AML-193 (cell line): ENCODE measurements around the gene PLB1.

ENCODE experiments used
- DNase-seq, 2 experiments: peaks; one replicate each; lab custom pipeline; 2025; lab: John Stamatoyannopoulos, UW

The PLB1 gene

DNA sequence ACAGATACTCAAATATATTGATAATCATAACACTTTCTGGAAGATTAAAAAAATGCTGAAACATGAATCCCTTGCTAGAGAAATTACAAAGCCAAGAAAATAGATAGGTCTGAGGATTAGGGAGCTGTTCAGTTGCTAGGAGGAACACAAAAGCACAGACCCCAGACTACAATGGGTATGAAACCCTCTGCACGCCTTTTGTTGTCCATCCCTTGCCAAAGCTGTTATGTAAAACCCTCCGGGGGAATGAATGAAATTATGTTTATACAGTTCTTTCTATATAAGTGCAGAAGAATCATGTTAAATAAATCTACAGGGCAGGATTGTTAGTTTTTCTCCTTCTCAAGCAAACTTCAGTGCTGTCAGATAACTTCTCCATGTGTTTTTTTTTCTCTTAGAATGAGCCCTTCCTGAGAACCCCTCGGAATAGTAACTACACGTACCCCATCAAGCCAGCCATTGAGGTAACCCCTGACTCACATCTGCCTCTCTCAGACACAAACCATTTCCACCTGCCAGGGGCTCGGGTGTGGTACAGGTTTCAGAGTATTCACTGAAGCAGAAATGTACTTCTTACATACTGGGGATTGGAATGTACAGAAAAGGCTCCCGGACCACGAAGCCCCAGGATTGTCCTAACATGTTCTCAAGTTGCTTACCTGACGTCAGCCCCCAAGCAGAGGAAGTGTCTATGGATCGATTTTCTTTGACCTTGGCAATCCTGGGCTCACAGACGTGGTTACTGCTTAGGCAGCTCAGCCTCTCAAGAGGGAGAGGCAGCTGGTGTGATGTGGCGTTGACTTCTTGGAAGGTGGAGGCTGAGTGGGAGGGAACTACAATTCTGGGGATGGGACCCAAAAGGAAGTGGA, 118.0 kb downstream of the PLB1 start:
- no peak for DNase-seq

DNA sequence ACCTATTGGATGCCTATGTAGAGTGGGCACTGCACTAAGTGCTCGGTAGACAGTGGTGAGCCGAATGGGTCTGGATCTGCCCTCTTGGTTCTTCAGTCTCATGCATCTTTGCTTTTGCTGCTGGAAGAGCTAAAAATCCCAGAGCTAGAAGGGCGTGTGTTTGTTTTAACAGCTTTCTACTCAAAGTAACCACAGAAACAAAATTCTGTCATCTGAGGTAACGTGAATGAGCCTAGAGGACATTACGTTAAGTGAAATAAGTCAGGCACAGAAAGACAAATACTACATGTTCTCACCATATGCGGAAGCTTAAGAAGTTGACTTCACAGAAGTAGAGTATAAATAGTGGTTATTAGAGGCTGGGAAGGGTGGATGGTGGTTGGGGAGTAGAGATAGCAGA, 119.8 kb downstream of the PLB1 start:
- no peak for DNase-seq

GRCh38 chr2:28616396-28616999, 120.6 kb downstream of the PLB1 start:
- DNase-seq: no peak

DNA sequence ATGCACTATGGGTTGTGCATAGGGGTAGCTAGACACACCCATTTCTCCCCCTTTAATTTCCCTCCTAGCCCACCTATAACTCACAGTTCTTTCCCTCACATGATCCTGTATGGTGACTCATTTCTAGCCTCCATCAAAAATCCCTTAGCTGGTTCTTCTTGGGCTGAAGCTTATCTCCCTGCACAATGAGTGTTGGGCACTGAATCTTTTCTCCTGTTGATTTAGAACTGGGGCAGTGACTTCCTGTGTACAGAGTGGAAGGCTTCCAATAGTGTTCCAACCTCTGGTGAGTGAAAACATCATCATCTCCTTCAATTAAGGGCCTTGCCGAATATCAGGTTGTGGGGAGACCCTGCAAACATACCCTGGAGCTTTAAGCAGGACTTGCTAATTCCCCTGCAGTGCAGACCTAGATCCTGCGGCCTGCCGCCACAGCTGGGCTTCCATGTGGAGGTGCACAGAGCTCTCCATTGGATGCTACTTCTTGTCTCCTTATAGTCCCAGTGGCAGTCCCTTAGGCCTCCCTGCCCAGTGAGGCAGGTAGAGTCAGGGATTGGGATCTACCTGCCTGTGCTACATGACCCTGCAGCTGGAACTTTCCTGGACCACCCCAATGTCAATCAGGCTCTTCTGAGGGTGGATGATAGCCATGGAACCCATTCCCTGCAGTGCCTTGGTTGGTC, 121.8 kb downstream of the PLB1 start:
- no peak for DNase-seq

- no peak for DNase-seq
Measured at GRCh38 chr2:28618221-28619141, 122.6 kb downstream of the PLB1 start.

DNA sequence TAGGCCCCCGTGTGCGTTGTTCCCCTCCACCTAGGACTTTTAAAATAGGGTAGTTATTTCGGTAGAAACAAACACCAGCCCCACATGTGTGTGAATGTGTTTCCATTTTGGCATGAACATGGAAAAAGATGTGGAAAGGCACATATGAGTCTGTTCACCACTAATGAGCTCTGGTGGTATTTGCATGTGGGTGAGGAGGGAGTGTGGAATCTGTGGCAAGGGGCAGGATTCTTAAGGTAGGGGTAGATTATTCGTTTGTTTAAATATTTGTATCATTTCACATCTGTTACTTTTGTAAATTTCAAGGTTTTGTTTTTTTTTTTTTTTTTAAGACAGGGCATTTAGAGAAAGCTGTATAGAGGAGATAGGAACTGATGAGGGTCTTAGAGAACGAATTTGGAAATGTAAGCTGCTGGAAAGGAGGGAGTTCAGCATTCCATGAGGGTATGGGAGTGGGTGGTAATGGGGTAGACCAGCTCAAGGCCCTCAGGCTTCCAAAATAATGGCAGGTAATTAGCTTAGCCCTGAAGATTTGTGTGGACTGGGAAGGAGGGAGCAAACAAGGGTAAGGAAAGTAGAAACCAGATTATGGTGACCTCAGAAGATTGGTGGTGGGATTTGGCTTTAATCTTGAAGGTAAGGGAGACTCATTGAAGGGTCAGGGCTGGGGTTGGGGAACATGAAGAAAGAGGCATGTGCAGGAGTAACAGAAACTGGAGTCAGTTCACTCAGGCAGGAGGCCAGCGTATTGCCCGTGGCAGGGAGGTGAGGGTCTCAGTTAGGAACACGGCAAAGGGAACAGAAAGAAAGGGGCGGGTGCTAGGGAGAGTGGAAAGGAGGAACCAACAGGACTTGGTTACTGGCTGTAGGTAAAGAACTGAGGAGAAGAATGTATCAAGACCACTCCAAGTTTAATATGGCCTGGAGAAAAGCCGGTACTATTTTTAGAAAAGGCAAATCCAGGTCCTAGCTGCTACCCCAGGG, 123.6 kb downstream of the PLB1 start:
- DNase-seq: no peak

- no peak for DNase-seq
Measured at GRCh38 chr2:28620291-28620793, 124.5 kb downstream of the PLB1 start.

DNA sequence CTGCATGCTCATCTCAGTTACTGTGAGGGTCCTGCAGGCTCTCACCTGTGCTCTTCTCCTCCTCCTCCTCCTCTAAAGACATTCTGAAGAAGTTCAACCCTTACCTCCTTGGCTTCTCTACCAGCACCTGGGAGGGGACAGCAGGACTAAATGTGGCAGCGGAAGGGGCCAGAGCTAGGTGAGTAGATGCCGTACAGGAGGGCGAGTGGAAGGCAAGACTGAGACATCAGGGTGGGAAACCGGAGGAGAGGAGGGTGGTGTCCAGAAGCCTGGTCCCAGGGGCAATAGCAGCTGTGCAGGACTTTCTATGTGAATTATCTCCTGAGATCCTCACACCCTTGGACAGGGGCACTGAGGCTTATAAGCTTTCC, 124.9 kb downstream of the PLB1 start:
- no peak for DNase-seq

GRCh38 chr2:28621172-28622100, 125.6 kb downstream of the PLB1 start:
- DNase-seq: peak; percentile 43 to 49

DNA sequence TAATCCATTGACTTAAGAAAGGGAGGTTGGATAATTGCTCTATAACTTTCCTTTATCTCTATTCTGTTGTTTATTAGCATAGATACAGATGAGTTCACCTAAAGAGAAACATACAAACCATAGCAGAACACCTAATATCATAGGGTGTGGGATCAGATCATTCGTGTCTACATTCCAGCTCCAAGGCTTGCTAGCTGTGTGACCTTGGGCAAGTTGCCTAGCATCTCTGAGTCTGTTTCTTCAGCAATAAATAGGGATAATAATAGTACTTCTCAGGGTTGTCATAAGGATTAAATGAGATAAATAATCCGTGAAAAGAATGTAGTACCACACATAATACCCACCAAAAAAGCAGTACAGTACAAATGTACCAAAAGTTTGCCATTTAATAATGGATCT, 126.2 kb downstream of the PLB1 start:
- DNase-seq: no peak

DNA sequence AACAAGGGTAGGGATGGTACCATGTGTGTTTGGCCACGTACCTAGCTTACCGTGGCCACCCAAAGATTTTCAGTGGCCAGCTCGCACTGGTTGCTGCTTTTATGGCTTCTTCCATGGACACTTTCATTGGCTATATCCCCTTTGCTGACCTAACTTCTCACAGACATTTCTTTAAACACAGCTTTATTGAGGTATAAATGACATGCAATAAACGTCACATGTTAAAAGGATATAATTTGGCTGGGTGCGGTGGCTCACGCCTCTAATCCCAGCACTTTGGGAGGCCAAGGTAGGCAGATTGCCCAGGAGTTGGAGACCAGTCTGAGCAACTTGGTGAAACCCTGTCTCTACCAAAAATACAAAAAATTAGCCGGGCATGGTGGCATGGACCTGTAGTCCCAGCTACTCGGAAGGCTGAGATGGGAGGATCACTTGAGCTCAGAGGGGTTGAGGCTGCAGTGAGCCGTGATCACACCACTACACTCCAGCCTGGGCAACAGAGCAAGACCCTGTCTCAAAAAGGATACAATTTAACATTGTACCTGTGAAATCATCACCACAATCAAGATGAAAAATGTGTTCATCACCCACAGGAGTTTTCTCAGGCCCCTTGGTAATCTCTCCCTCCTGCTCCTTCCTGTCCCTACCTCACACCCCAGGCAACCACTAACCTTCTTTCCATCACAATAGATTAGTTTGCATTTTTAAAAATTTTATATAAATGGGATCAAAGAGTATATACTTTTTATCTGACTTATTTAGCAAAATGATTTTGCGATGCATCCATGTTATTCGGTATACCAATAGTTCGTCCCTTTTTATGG, 127.9 kb downstream of the PLB1 start:
- DNase-seq: no peak

- no peak for DNase-seq
Measured at GRCh38 chr2:28624436-28624792, 128.6 kb downstream of the PLB1 start.

DNA sequence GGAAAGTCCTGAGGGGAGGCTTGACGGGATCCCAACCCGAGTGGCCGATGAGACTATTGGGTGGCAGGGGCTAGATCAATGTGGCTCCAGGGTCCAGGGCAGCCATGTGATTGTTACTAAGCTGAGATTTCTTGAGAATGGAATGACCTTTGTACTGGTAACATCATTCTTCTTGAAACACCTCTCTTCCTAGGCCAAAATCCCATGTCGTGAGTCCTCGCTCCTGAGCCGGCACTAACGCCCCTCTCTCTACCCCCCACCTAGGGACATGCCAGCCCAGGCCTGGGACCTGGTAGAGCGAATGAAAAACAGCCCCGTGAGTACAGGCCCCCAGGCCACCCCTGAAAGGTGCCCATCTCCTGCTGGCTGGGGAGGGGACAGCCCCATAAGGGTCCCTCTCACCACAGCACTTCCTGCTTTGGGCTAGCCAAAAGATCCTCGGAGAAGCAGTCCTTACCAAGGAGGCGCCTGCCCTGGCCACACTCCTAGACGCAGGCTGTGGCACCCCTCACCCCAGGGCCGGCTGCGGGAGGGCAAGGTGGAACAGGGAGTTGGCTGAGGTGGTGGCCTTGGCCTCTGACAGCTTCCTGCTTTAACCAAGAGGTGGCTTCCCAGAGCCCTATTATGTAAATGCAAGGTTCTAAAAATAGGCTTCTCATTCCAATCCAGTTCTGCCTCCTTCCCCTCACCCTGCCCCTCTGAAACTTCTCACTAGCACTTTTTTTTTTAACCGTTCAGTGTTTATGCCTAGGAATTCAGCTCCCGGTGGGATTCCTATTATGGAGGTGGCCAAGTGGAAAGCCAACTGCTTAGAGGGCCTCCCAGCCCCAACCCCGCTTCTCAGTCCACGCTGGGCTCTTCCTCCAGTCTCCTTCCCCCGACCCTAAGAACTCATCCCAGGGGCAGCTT, 129.2 kb downstream of the PLB1 start:
- peak; percentile 22 to 26 for DNase-seq

DNA sequence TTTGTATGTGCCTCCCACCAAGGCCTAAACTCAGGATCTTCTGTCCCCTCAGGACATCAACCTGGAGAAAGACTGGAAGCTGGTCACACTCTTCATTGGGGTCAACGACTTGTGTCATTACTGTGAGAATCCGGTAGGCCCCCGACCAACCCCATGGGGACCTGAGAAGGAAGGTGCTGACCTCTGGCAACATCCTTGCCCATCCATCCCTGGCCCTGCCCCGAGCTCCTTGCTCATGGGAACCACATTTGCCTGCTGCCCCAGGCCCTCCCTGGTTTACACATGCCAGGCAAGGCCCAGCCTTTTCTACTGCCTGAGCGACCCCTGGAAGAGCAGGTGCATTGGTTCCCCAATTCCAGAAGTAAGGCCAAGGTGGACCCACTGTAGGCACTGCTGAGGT, 130.5 kb downstream of the PLB1 start:
- DNase-seq: no peak

DNA sequence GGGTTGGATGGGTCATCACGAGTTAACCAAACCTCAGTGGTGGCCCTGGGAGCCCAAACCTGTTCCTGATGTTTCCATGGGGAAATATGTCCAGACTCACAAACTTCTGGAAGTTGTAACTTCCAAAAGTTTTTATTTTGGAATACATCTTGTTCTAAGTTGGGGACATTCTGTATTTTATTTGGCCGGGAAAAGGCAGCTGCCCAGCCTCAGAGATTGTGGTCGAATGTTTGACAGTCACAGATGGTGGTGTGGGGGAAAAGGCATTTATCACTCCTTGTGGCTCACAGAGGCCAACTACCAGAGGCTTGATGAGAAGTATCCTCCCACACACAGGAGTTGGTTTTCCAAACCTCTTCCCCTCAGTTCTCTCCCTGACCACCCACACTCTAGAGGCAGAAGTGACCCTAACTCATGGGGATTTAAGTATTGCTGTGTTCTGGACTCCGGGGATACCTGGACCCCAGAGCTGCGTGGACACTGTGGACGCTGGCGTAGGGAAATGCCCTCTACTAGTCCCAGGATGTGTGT, 131.1 kb downstream of the PLB1 start:
- no peak for DNase-seq

DNA sequence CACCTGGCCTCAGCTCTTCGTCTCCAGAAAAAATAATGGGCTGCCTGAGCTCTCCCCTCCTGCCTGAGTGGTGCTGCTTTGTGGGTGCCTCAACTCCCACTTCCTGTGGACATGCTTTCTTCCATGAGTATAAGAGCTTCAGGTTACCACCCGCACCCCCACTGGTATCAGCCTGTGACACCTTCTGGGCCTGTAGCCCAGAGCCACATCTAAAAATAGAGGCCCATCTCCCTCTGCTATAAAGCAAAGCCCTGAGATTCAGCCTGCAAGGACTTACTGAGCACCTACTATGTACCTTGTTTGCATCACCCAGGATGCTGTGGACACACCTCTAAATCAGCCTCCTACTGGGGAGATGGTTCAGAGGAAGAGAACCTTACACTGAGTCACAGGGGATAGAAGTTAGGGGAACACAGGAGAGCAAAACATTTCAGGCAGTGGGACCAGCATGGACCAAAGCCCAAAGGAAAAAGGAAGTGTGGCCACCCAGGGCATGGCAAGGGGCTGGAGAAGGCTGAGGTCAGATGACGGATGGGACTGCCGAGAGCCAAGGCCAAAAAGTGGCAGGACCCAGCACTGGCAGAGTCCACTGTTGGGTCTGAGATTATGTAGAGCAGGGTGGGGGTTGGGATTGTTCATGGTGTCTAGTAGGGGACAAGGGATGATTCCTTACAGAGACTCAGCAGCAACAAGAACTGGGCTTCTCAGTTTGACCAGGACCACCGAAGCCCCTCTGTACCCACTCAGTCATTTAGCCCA, 132.0 kb downstream of the PLB1 start:
- no peak for DNase-seq

- DNase-seq: no peak
Measured at GRCh38 chr2:28628506-28628905, 132.6 kb downstream of the PLB1 start.
